CD4-positive, alpha-beta T cell treated with Interleukin-1 beta for 1 hour (primary cell): ENCODE measurements around the gene MEIS3.
"Not testable (repeated sequence)": the region's sequence is repeated elsewhere in the genome, so short reads cannot be mapped to it uniquely, and the experiment has no call there.

Experiments used
- DNase-seq, 2 donors: peaks; one replicate each; pipeline ENCODE4 v3.0.0-alpha.2; 2020 to 2022

Gene MEIS3

DNA sequence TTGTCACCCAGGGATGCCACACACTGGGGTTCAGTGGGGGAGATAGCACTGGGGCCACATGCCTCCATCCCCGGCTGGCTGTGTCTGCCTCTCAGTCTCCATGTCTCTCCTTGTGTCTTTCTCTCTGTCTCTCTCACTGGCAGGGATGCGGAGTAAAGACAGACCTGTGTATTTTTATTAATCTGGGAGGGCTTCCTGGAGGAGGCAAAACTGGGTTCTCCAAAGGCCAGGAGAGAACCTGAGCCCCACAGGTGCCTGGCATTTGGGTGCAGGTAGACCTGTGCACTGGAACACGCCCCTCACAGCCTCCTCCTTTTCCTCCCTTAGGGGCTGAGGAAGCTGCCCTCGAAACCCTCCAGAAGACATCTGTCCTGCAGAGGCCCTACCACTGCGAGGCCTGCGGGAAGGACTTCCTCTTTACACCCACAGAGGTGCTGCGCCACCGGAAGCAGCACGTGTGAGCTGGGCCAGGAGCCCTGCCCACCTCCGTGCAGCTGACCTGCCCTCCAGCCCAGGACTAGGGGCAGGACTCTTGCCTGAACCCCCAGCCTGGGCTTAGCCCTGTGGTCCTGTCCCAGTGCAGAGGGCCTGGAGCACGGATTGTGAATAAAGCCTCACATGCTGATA is 37.6 kb downstream of the MEIS3 start:
- peak; percentile 43 to 60 for DNase-seq

DNA sequence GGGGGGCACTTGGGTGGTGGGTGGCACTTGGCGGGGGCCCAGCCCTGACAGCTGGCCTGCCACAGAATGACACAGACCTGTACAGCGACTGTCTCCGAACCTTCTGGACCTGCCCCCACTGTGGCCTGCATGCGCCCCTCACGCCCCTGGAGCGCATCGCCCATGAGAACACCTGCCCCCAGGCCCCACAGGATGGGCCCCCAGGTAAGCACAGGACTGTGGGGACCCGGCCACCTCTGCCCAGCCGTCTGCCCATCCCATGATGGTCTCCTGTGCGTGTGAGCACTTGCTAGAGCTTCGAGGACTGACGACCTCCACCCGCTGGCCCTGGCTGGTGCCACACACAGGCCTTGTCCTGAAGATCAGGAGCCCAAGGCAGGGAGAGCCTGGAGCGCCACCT is 38.2 kb downstream of the MEIS3 start:
- no peak for DNase-seq

DNA sequence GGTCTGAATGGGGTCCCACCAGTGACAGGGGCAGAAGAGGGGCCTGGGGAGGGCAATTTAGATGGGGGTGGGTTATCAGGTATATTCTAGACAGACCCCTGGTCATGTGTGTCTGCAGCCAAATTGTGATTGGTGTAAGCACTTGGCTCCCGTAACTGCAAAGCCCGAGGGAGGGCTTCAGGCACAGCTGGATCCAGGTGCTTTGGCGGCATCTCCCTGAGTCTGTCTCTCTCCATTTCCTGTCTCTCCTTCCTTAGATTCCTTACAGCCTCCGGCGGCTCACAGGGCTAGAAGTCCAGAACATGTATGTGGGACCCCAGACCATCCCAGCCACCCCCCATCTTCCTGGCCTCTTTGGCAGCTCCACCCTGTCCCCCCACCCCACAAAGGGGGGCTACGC is 38.8 kb downstream of the MEIS3 start:
- DNase-seq = no peak

DNA sequence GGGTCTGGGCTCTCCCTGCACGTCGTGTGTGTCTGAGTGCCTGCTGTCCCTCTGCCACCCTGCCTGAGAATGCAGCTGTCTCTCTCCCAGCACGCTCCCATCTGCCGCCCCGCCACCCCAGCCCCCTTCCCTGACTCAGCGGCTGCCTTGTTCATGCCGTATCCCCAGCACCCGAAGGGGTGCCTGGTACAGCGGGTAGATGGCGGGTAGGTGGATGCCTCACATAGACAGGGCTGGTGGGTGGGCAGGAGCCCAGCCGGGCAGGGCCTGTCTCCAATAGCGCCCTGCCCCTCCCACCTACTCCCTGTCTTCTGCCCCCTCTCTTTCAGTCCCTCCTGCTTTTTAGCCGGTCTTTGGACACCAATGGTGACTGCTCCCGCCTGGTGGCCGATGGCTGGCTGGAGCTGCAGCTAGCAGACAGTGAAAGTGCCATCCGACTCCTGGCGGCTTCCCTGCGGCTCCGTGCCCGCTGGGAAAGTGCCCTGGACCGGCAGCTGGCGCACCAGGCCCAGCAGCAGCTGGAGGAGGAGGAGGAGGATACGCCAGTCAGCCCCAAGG is 39.9 kb downstream of the MEIS3 start:
- no peak for DNase-seq

DNA sequence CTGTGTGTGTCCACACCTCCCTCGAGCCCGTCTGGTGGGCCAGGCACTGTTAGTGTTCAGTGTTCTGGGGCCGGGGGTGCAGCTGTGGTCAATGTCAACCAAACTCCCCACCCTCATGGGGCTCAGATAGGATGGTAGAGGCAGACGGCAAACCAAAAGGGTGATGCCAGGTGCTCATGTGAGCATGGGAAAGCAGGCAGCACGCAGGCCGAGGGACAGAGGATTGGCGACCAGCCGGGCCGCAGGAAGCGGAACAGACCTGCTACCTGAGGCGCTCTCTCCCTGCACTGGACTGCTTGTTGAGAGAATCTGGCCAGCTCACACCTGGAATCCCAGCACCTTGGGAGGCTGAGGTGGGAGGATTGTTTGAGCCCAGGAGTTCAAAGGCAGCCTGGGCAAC is 41.1 kb downstream of the MEIS3 start:
- no peak for DNase-seq

DNA sequence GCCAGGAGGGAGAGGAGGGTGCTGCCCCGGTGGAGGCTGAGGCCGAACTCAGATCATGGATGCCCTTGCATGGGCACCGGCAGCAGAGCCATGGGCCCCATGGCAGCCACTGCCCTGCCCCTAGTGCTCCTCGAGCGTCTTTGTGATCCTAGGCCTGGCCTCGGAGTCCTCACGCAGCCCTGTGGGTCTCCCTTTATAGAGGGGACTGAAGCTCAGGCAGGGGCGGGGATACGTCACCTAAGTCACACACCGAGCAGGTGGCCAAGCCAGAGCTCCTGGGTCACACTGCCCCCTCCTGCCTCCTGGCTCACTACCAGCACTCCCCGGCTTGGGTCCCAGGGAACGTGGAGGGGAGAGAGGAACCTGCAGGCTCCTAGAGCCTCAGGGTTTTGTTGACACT is 41.5 kb downstream of the MEIS3 start:
- no peak for DNase-seq

DNA sequence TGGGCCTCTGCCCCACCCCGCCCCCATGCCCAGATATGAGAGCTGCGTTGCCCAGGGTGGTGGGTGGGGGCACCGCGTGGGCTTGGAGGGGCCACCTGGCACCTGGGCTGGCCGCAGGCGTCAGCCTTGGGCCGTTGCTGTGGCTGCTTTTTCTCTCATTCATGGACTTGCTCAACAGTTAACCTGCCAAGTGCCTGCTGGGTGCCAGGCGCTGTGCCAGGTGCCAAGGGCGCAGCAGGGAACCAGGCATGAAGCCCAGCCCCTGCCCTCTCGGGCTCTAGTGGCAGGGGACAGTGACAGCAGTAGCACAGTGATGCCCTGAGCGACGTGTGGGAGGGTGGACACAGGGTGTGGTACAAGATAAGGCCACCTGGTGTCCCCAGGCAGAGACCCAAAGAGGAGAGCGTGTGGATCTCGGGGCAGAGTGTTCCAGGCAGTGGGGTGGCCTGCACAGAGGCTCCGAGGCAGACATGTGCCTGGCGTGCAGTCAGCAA is 42.1 kb downstream of the MEIS3 start:
- DNase-seq = no peak

DNA sequence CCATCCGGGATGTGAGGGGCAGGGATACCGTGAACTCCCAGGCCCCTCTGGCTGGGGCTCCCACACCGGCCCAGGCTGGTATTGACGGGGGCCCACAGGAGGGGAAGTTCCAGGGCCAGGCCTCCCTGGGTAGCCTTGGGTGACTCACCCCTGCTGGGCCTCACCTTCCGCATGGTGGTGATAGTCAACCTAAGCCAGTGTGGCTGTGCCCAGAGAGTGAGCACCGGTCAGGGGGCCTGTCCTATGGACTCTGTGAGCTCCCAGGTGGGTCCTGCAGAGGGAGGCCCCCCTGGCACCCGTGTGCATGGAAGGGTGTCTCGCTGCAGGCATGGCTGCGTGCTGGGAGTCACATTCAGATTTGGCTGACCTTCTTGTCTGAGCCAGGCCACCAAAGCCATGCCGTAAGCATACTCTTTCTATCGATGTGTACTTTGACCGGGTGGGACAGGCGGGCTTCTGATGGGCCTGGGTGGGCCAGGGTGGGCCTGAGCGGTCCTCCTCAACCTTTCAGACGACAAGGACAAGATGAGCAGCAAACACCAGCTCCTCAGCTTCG is 42.7 kb downstream of the MEIS3 start:
- peak in 1 of 2 donors; percentile 45 for DNase-seq

DNA sequence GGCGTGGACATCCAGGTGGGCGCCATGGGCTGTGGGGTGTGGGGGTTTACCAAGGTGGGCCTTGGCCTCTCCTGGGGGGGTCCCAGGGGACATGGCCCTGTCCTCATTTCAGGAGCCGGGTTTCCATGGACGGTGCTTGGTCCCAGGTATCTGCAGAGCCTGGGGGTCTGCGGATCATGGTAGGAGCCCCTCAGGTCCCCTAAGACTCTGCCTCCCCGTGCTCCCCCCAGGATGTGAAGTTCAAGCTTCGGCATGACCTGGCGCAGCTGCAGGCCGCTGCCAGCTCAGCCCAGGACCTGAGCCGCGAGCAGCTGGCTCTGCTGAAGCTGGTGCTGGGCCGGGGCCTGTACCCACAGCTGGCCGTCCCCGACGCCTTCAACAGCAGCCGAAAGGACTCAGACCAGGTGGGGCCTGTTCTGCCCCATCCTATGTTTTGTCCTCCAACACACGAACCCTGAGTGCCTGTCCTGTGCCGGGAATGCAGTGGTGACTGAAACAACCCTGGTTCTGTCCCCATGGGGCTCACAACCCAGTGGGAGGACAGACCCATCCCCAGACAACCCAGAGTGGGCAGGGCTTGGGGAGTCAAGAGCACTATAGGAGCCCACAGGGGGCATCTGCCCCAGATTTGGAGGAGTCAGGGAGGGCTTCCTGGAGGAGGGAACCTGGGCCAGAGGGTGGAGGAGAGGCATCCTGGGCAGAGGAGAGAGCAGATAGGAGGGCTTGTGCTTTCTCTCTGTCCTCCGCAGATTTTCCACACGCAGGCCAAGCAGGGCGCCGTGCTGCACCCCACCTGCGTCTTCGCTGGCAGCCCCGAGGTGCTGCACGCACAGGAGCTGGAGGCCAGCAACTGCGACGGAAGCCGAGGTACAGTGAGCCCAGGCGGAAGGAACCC is 43.4 kb downstream of the MEIS3 start:
- DNase-seq = no peak

DNA sequence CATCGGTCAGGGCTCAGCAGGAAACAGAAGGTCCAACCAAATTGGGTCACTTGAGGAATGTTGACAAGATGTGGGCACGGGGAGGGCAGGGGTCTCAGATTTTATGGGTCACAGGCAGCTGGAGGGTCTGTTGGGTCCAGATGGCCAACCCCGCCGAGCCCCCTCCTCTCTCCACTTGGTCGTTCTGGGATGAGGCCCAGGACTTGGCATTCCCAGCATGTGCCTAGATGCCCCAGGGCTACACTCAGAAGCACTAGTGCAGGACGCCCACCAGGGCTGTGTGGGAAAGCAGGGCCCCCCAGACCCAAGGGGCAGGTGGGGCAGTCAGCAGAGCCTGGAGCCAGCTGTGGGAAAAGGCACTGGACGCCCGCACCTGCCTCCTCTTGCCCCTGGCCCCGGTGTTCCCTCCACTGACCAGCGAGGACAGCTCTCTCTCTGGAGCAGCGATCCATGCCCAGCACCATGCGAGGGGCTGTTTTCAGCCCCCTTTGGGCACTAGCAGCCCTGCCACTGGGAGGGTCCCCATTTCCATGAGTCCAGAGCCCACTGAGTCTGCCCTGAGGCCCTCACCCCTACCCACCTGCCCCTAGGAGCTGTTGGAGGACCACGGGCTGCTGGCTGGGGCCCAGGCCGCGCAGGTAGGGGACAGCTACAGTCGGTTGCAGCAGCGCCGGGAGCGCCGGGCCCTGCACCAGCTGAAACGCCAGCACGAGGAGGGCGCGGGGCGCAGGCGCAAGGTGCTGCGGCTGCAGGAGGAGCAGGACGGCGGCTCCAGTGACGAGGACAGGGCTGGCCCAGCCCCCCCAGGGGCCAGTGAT is 44.2 kb downstream of the MEIS3 start:
- DNase-seq = no peak

DNA sequence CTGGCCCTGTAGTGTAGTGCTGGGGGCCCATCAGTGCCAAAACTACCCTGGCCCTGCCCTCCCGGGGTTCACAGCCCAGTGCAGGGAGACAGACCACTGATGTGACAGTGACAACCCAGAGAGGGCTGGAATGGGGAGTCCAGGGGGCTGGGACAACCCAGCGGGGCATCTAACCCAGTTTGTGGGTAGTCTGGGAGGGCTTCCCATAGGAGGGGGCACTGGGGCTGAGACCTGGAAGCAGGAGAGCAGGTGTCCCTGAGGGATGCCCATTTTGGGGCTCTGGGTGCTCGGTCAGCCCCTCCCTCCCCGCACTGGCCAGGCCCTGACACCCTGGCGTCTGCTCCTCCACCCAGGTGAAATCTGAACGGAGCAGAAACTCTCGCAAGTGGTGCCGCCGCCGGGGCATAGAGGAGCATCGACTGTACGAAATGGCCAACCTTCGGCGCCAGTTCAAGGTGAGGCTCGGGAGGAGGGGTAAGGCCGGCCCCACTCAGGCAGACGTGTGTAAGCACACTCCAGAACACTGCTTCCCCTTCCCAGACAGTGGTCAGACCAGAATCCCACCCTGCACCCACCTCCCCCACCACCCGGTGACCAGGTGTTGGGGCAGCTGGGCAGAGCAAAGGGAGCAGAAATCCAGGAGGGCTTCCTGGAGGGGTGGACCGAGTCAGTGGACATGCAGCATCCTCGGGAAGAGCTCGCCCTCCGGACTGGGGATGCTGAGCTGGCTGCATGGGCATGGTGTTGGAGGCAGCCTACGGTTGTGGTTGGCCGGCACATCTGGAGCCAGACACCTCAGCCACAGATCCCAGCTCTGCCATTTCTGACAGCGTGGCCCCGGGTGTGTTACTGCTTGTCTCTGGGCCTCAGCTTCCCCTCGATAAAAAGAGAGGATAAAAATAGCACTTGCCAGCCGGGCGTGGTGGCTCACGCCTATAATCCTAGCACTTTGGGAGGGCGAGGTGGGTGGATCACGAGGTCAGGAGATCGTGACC is 45.8 kb downstream of the MEIS3 start:
- DNase-seq = no peak

DNA sequence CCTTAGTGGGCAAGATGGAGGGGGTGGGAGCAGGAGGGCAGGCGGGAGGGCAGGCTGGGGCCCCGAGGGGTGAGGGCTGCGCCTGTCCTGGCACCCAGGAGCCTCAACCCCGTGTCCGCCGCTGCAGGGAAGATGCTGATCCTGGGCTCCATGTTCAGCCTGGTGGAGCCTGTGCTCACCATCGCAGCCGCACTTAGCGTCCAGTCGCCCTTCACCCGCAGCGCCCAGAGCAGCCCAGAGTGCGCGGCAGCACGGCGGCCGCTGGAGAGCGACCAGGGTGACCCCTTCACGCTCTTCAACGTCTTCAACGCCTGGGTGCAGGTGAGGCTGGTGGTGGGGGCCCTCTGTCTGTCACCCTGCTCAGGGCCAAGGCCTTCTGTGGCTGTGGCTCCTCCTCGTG is 46.7 kb downstream of the MEIS3 start:
- DNase-seq = no peak

DNA sequence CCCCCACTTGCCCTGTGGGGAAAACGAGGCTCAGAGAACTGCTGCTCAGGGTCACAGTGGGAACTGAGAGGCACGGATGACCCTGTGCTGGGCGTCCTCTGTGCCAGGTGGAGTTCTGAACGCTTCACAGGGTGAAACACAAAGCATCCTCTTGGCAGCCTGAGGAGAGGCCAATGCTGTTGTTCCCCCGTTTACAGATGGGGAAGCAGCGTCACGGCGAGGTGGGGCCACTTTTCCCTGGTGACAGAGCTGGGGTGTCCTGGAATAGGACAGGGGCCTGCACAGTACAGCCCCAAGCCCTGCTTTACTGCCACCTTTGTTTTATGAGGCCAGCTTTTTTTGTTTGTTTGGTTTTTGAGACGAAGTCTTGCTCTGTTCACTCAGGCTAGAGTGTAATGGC is 48.1 kb downstream of the MEIS3 start:
- peak in 1 of 2 donors; percentile 37 for DNase-seq

DNA sequence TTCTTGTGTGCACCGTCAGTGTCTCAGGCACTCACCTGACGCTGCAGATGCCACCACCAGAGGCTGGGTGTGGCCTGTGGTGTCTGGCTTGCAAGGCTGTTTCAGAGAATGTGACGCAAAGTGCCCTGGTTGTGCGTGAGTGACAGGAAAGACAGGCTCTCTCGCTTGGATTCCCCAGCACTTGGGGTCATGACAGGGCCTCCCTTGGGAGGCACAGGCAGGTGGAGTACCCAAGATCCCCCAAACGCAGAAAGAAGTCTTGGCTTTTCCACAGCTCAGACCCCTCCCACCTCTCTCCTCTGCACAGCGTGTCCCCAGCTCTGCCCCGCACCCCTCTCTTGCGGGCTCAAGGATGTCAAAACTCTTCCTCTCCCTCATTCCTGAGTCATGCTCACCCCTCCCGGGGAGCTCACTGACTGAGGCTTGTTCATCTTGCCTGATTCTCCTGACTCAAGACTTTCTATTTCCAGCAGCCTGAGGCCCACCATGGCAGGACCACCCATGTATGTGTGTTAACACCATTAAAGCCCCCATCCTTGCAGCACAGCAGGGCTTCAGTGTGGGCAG is 49.2 kb downstream of the MEIS3 start:
- DNase-seq = peak in 1 of 2 donors; percentile 80

DNA sequence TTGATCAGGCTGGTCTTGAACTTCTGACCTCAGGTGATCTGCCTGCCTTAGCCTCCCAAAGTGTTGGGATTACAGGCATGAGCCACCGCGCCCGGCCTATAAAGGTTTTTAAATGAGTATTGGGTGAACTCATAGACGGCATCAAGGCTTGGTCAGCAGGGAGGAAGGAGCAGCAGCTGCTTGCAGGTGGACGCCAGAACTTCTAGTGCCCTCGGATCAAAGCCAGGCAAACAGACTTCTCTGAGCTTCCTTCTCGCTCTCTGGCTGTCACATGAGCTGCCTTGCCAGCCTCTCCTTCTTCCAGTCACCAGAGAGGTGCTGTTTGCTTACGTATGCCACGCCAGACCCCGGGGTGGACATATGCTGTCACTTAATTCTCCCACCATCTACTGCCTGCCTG is 53.9 kb downstream of the MEIS3 start:
- DNase-seq = not testable (repeated sequence)

DNA sequence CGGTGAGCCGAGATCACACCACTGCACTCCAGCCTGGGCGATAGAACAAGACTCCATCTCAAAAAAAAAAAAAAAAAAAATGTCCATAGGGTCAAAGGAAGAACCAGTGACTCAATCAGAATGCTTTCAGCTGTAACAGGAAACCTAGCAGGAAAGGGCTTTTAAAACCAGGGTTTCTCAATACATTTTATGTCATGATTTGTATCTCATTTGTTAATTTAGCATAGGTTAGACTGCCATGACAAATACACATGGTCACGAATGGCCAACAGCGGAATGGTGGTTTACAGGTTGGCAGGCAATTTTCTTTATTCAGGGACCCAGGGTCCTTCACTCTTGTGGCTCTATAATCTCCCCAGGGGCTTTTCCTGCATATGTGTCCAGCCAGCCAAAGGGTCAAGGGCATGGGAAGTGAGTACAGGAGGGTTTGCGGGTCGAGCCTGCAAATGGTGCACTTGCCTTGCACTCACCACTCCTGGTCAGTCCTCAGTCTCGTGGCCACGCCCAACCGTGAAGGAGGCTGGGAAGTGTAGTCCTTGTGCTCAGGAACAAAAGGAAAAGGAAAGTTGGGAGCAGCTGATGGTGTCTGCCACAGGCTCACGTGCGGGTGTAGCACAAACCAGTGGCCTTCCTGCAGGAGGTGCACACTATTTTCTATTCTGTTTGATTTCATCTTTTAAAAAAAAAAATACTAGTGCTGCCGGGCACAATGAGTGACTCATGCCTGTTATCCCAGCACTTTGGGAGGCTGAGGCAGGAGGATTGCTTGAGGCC is 55.4 kb downstream of the MEIS3 start:
- DNase-seq = no peak

DNA sequence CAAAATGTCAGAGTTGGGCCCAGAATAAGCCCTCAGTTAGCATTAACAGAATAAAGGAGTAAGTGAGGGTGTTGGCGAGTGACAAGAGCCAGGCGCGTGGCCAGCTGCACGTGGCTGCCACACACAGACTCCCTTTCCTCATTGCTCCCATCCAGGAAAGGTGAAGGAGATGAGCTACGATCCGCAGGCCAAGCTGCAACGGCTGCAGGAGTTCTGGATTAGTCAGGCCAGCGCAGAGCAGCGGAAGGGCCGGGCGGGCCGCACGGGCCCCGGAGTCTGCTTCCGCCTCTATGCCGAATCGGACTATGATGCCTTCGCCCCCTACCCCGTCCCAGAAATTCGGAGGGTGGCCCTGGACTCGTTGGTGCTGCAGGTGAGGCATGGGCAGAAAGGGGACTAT is 57.0 kb downstream of the MEIS3 start:
- DNase-seq = no peak

DNA sequence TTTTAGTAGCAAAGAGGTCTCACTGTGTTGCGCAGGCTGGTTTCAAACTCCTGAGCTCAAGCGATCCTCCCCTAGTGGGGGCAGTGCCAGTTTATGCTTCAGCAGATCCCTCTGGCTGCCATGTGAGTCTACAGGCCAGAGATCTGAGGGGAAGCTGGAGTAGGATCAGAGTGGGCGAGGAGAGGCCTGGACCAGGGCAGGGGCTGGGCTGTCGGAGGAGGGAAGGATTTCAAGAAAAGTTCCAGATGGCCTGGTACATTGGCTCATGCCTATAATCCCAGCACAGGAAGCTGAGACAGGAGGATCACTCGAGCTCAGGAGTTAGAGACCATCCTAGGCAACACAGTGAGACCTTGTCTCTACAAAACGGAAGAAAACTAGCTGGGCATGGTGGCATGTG is 60.4 kb downstream of the MEIS3 start:
- no peak for DNase-seq

DNA sequence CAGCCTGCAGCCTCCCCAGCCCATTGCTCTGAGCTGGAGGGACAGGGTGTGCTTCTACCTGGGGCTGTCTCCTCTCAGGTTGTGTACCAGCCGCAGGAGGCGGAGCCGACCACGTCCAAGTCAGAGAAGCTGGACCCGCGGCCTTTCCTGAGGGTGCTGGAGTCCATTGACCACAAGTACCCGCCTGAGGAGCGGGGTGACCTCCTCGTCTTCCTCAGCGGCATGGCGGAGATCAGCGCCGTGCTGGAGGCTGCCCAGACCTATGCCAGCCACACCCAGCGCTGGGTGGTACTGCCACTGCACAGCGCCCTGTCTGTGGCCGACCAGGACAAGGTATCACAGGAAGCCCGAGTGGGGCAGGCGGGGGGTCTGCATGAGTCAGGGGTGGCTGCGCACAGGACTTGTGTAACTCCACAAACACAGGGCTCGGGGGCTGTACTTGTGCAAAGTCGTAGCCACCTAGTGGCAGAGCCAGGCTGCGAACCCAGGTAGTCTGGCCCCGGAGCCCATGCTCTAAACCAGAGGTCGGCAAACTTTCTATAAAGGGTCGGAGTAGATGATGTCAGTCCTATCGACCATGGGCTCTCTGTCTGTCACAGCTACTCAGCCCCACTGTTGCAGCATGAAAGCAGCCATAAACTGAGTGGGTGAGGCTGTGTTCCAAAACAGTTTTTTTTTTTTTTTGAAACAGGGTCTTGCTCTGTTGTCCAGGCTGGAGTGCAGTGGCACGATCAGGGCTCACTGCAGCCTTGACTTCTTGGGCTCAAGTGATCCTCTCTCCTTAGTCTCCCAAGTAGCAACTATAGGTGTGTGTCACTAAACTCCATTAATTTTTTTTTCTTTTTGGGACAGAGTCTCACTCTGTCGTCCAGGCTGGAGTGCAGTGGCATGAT is 61.3 kb downstream of the MEIS3 start:
- DNase-seq = no peak
